GM12892 (cell line): Measurements from ENCODE around the gene EXOC4.

Experiments used
- DNase-seq: peaks from one replicate; pipeline ENCODE4 v3.0.0; 2011; ENCODE audit not compliant: insufficient read length
- FAIRE-seq: peaks from 2 replicates; lab custom pipeline; 2011; peaks lifted over from hg19 to GRCh38; lab: Jason Lieb, UNC
- POLR2A ChIP-seq: IDR thresholded peaks from 2 replicates; pipeline ENCODE4 v1.6.1; 2011; ENCODE audit warnings: low read depth, low read length, control low read depth
- POLR2AphosphoS5 ChIP-seq: IDR thresholded peaks from 2 replicates; pipeline ENCODE4 v1.6.1; 2011; ENCODE audit warnings: low read depth, low read length, control low read depth
- TAF1 ChIP-seq: IDR thresholded peaks from 2 replicates; pipeline ENCODE4 v1.6.1; 2011; ENCODE audit warnings: low read depth, mild to moderate bottlenecking, control low read depth, low read length, borderline replicate concordance

Gene EXOC4

GRCh38 chr7:133423618-133424017 lies 170.7 kb downstream of the EXOC4 start:
- TF ChIP-seq TAF1 (no peak), POLR2AphosphoS5 (no peak), POLR2A (no peak)
- FAIRE-seq: no peak
- DNase-seq: no peak

GRCh38 chr7:133428326-133428725 lies 175.4 kb downstream of the EXOC4 start:
- TF ChIP-seq TAF1 (no peak), POLR2AphosphoS5 (no peak), POLR2A (no peak)
- DNase-seq (no peak), FAIRE-seq (no peak)

DNA sequence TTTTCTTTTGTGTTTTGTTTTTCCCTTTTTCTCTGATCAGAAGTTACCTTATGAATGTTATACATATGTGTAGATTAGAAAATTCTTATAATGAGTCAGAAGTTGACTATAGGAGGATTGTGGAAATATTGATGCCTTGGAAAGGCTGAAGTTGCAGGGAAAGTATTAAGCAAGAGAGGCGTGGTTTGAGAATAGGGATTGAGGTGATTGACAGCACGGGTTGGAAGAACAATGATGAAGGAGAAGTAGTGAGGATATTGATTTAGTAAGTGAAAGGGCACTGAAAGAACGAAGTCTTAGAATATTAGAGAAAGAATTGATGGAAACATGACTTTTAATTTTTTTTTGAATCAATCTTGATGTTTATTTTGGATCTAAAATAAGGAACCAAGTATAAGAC lies 176.0 kb downstream of the EXOC4 start:
- no peak for TF ChIP-seq POLR2AphosphoS5
- no peak for TF ChIP-seq TAF1
- no peak for TF ChIP-seq POLR2A
- no peak for DNase-seq
- no peak for FAIRE-seq

DNA sequence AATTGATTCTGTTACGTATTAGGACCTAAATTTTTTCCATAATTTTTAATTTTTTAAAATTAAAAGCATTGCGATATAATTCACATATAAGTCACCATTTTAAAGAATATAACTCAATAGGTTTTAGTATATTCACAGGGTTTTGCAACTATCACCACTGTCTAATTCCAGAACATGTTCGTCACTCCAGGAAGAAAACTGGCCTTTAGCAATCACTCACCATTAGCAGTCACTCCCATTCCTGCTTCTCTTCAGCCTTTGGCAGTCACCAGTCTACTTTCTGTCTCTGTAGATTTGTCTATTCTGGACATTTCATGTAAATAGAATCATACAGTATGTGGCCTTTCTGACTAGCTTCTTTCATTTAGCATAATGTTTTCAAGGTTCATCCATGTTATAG lies 176.5 kb downstream of the EXOC4 start:
- DNase-seq: no peak
- TF ChIP-seq TAF1 (no peak), POLR2A (no peak), POLR2AphosphoS5 (no peak)
- no peak for FAIRE-seq

DNA sequence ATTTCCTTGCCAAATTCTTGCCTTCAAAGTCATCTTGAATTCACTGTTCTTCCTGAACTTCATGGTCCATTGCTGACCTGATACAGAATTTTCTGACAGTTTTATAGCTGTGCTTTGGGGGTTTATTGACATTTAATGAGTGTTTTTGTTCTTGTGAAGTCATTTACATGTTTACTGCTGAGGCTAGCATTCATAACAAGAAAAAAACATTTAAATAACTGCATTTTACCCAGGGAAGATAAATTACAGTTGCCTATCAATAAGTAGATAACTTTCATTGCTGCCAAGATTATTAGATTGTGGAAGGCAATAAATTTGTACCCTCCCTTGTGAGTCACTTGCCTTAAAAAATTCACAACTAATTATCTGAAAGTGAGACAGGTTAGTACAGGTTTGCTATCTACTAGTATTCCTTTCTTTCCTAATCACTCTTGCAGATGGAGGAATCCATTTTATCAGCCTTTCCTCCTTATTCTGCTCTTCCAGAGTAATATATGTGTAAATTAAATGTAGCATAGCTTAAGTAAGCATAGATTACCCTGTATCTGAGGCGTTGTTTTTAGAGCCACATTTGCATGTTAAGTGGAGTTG lies 178.4 kb downstream of the EXOC4 start:
- TF ChIP-seq POLR2AphosphoS5 (no peak), POLR2A (no peak), TAF1 (no peak)
- FAIRE-seq (no peak), DNase-seq (no peak)

GRCh38 chr7:133433165-133433812 lies 180.4 kb downstream of the EXOC4 start:
- TF ChIP-seq TAF1 (no peak), POLR2A (no peak), POLR2AphosphoS5 (no peak)
- FAIRE-seq: no peak

GRCh38 chr7:133434246-133434865 lies 181.5 kb downstream of the EXOC4 start:
- TF ChIP-seq POLR2A (no peak), TAF1 (no peak), POLR2AphosphoS5 (no peak)
- no peak for DNase-seq

More at GRCh38 chr7:133433165-133433812, 180.4 kb downstream of the EXOC4 start:
- no peak for DNase-seq

DNA sequence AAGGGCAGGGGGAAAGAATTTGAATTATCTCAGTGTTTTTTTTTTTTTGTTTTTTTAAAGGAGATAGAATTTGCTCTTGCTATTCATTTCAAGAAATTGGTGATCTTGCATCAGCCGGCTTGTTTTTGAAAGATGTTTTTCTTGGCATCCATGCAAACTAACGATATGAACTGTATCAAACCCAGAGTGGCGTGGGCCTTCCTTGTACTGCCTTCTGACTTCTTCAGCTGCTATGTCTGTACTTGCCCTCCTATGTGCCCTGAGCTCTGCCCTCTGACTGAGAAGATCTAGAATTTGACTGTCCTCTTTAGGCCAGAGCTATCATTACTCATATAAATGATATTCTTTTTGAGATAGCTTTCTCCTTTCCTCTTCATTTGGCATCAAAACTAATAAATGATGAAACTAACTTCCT lies 183.1 kb downstream of the EXOC4 start:
- DNase-seq (no peak), FAIRE-seq (no peak)
- TF ChIP-seq POLR2AphosphoS5: no peak
- no peak for TF ChIP-seq TAF1
- no peak for TF ChIP-seq POLR2A

More at GRCh38 chr7:133434246-133434865, 181.5 kb downstream of the EXOC4 start:
- no peak for FAIRE-seq

DNA sequence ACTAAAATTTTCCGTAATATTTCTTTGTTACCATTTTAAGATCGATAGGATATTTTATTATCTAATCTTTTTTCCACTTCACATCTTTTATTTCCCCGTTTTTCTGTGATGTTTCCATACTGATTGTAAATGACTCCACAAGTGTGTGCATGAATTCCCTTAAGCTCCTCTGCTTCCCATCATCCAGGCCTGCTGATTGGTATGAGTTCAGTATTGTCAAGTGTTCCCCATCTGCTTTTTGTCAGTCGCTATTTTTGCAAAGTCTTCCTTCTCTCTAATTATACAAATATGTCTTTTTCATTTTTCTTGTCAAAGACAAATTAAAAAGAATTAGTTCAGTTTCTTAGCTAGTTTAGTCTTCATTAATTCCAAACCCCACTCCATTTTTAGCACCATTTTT lies 184.7 kb downstream of the EXOC4 start:
- DNase-seq (no peak), FAIRE-seq (no peak)
- TF ChIP-seq TAF1: no peak
- TF ChIP-seq POLR2AphosphoS5: no peak
- TF ChIP-seq POLR2A: no peak

DNA sequence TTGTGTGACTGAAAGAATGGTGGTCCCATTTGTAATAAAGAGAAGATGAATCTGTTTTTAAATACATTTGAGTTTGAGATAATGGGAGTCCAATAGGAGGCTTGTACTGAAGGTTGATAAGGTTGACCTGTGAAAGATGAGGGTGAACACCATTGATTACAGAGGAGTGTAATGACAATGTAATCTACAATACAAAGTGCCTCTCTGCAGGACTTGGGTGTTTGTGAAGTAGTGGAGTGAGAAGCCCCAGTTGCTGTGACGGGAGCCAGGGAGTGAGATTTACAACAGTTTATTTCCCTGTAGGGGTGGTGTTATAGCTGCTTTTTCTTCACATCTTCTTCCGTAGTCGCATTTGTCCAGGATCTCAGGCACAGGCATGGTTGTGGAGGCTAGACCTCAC lies 189.9 kb downstream of the EXOC4 start:
- DNase-seq: no peak
- no peak for FAIRE-seq
- TF ChIP-seq TAF1 (no peak), POLR2A (no peak), POLR2AphosphoS5 (no peak)

- TF ChIP-seq POLR2A: no peak
- no peak for FAIRE-seq
- no peak for DNase-seq
Measured at GRCh38 chr7:133445617-133446016, 192.7 kb downstream of the EXOC4 start.

- FAIRE-seq (no peak), DNase-seq (no peak)
- TF ChIP-seq POLR2A (no peak), TAF1 (no peak), POLR2AphosphoS5 (no peak)
Measured at GRCh38 chr7:133448012-133448411, 195.1 kb downstream of the EXOC4 start.
